Right atrium auricular region (tissue), 2 donors: ENCODE measurements around the gene KDM8. TPM values are rescaled to one million over a fixed set of nuclear protein-coding genes. Genes with fewer than 3 reads are reported as not detected.

Experiments
- DNase-seq: peaks from one replicate; pipeline ENCODE4 v3.0.0-alpha.2; 2019; ENCODE audit warnings: low spot score
- H3K27ac ChIP-seq, 2 donors: fragments of 200-600 bp; sonication (generic); 1 replicate in 1 of 2; 2 replicates in 1 of 2; pipeline ENCODE4 v1.5.1; 2016 to 2019
- H3K27me3 ChIP-seq, 2 donors: fragments of 200-600 bp; sonication (generic); one replicate each; pipeline versions ENCODE4 v1.5.1 to v1.6.0; 2017 to 2019
- H3K36me3 ChIP-seq: fragments of 200-600 bp; sonication (generic); one replicate; pipeline ENCODE4 v1.5.1; 2016
- H3K4me1 ChIP-seq, 2 donors: fragments of 200-600 bp; sonication (generic); one replicate each; pipeline versions ENCODE4 v1.5.1 to v1.6.0; 2017 to 2019
- H3K4me3 ChIP-seq, 2 donors: fragments of 200-600 bp; sonication (generic); 1 replicate in 1 of 2; 2 replicates in 1 of 2; pipeline ENCODE4 v1.5.1; 2017 to 2019; ENCODE audit warnings: mild to moderate bottlenecking in 1 of 2, moderate library complexity in 1 of 2
- H3K9me3 ChIP-seq, 2 donors: fragments of 200-600 bp; sonication (generic); one replicate each; pipeline ENCODE4 v1.5.1; 2019
- total RNA-seq, 2 donors: library from RNA; depleted of rRNA; stranded (reverse); fragments of >200 nt; gene quantifications; one replicate each; pipeline ENCODE4 v1.1.0, GENCODE V29; 2016
- TF ChIP-seq, protein P1 (sequence below), 2 donors: fragments of 200-600 bp; sonication (generic); IDR thresholded peaks; one replicate each; pipeline ENCODE4 v1.5.1; 2019; ENCODE audit warnings: antibody characterized with exemption in 2 of 2

The KDM8 gene
- total RNA-seq, 2 donors from 2014 or later = 2.9 to 3.8 TPM

- no peaks in the 10 kb centered on the region for H3K4me1 ChIP-seq
These were observed 11.0 kb downstream of the KDM8 start for GRCh38 chr16:27214084-27214961.

DNA sequence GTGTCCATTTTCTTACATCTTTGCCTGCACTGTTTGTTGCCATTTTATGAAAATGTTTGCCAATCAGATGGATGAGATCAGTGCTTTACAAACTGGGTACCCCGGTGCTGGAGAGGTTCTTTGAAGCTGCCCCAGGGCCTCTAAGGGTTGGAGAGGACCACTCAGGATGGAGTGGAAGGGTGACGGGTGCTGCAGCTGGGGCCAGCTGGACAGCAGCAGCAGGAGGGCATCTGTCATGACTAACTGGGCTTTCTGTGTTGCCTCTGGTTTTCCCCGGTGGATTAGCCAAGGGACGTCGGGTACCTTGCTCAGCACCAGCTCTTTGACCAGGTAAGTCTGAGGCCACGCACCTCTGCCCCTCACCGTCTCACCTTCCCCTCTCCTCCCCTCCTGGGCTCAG lies 12.3 kb downstream of the KDM8 start:
- Histone ChIP-seq H3K36me3 (peaks cover 11% of the 10 kb centered on the region), H3K9me3 (no peaks in the 10 kb centered on the region), H3K4me1 (no peaks in the 10 kb centered on the region), H3K27me3 (no peaks in the 10 kb centered on the region), H3K4me3 (no peak overlapping the region), H3K27ac (no peak overlapping the region)
- TF ChIP-seq, protein P1, sequence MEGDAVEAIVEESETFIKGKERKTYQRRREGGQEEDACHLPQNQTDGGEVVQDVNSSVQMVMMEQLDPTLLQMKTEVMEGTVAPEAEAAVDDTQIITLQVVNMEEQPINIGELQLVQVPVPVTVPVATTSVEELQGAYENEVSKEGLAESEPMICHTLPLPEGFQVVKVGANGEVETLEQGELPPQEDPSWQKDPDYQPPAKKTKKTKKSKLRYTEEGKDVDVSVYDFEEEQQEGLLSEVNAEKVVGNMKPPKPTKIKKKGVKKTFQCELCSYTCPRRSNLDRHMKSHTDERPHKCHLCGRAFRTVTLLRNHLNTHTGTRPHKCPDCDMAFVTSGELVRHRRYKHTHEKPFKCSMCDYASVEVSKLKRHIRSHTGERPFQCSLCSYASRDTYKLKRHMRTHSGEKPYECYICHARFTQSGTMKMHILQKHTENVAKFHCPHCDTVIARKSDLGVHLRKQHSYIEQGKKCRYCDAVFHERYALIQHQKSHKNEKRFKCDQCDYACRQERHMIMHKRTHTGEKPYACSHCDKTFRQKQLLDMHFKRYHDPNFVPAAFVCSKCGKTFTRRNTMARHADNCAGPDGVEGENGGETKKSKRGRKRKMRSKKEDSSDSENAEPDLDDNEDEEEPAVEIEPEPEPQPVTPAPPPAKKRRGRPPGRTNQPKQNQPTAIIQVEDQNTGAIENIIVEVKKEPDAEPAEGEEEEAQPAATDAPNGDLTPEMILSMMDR (IDR thresholded peaks at IDR 0.05) = no peak
- DNase-seq = no peak

More at GRCh38 chr16:27214084-27214961, 11.0 kb downstream of the KDM8 start:
- Histone ChIP-seq H3K9me3 (no peaks in the 10 kb centered on the region), H3K4me3 (no peak overlapping the region), H3K36me3 (peaks cover 20% of the 10 kb centered on the region), H3K27me3 (no peaks in the 10 kb centered on the region), H3K27ac (no peak overlapping the region)
- TF ChIP-seq, protein P1 (IDR thresholded peaks at IDR 0.05) = no peak
- DNase-seq = no peak

DNA sequence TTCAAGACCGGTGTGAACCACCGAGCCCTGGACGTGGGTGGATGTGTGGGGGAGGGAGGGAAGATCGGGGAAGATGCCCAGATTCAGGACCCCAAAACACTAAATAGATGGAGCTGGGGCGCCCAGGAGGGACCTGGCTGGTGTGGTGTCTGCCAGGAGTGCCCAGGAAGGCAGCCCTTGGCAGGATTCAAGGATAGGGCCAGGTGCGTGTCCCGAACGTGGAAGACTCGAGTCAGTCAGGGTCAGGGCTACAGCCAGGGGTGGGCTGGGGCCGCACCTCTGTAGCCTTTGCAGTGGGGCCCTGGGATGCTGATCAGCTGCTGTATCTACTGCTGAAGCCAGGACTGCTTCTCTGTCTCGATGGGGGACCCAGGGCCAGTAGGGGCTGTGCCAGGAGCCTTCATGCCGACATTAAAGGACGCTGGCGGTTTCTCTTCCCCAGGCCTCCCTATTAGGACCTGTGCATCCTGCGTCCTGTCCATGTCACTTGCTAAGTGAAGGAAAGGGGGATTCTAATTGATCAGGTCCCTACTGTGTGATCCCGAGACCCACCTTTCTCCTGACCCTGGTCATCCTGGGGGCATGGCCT lies 13.1 kb downstream of the KDM8 start:
- Histone ChIP-seq H3K27me3 (no peaks in the 10 kb centered on the region), H3K27ac (peak overlapping the region; percentile 22 to 27), H3K4me1 (peaks cover 0 to under 1% of the 10 kb centered on the region in 2 donors), H3K4me3 (no peak overlapping the region), H3K9me3 (no peaks in the 10 kb centered on the region), H3K36me3 (peaks cover 4% of the 10 kb centered on the region)
- TF ChIP-seq, protein P1 (IDR thresholded peaks at IDR 0.05) = no peak
- no peak for DNase-seq

GRCh38 chr16:27217256-27217655 lies 13.9 kb downstream of the KDM8 start:
- peaks cover 0 to 9% of the 10 kb centered on the region in 2 donors for H3K4me1 ChIP-seq
- no peak overlapping the region for H3K4me3 ChIP-seq
- no peaks in the 10 kb centered on the region for H3K9me3 ChIP-seq
- no peaks in the 10 kb centered on the region for H3K36me3 ChIP-seq
- TF ChIP-seq, protein P1 (IDR thresholded peaks at IDR 0.05) = no peak
- peak; percentile 78 for DNase-seq
- peak overlapping the region; percentile 22 to 27 for H3K27ac ChIP-seq
- H3K27me3 ChIP-seq = no peaks in the 10 kb centered on the region

GRCh38 chr16:27218756-27219155 lies 15.4 kb downstream of the KDM8 start:
- Histone ChIP-seq H3K4me1 (peaks cover 0 to 20% of the 10 kb centered on the region in 2 donors), H3K9me3 (no peaks in the 10 kb centered on the region), H3K27ac (no peak overlapping the region), H3K4me3 (no peak overlapping the region), H3K27me3 (no peaks in the 10 kb centered on the region), H3K36me3 (no peaks in the 10 kb centered on the region)
- TF ChIP-seq, protein P1 (IDR thresholded peaks at IDR 0.05) = no peak
- DNase-seq = no peak
